HUES6 (cell line): Measurements from ENCODE around the gene IL37.

Experiments
- H3K27ac ChIP-seq: 2 replicates; pipeline ENCODE4 v1.7.0; 2013; ENCODE audit warnings: low read depth, mild to moderate bottlenecking, low read length, inconsistent platforms
- H3K27me3 ChIP-seq: 2 replicates; pipeline ENCODE4 v1.6.1; 2013; ENCODE audit warnings: low read length; ENCODE audit not compliant: control insufficient read depth, insufficient read depth
- H3K36me3 ChIP-seq: 2 replicates; pipeline ENCODE4 v1.6.1; 2013; ENCODE audit warnings: low read length; ENCODE audit not compliant: control insufficient read depth, insufficient read depth
- H3K4me1 ChIP-seq: 2 replicates; pipeline ENCODE4 v1.6.1; 2013; ENCODE audit warnings: low read length; ENCODE audit not compliant: control insufficient read depth, insufficient read depth
- H3K4me3 ChIP-seq: 2 replicates; pipeline ENCODE4 v1.5.1; 2013; ENCODE audit warnings: low read depth, low read length
- H3K9ac ChIP-seq: one replicate; pipeline ENCODE4 v1.6.1; 2013; ENCODE audit warnings: mild to moderate bottlenecking, low read length
- H3K9me3 ChIP-seq: 2 replicates; pipeline ENCODE4 v1.6.1; 2013; ENCODE audit warnings: low read depth, low read length; ENCODE audit not compliant: control insufficient read depth, insufficient read depth

Gene IL37

GRCh38 chr2:112959109-112959812 lies 48.3 kb downstream of the IL37 start:
- no peaks in the 10 kb centered on the region for H3K9me3 ChIP-seq
- no peak overlapping the region for H3K27ac ChIP-seq
- H3K27me3 ChIP-seq: 0 out of 2 replicates have a peak, but pooled peaks cover 5% of the 10 kb centered on the region
- H3K4me3 ChIP-seq: no peak overlapping the region
- peaks cover 3% of the 10 kb centered on the region; the same call in 1 of the 2 replicates for H3K4me1 ChIP-seq
- no peaks in the 10 kb centered on the region for H3K36me3 ChIP-seq
- H3K9ac ChIP-seq: no peak overlapping the region

- no peaks in the 10 kb centered on the region for H3K9me3 ChIP-seq
These were observed 49.4 kb downstream of the IL37 start for GRCh38 chr2:112960230-112960825.

GRCh38 chr2:112962308-112963175 lies 51.6 kb downstream of the IL37 start:
- Histone ChIP-seq H3K4me3 (no peak overlapping the region), H3K27me3 (no peaks in the 10 kb centered on the region), H3K27ac (no peak overlapping the region), H3K36me3 (no peaks in the 10 kb centered on the region), H3K9ac (no peak overlapping the region), H3K9me3 (no peaks in the 10 kb centered on the region), H3K4me1 (peaks cover 3% of the 10 kb centered on the region; the same call in 1 of the 2 replicates)

More at GRCh38 chr2:112960230-112960825, 49.4 kb downstream of the IL37 start:
- Histone ChIP-seq H3K27me3 (0 out of 2 replicates have a peak, but pooled peaks cover 5% of the 10 kb centered on the region), H3K27ac (no peak overlapping the region), H3K36me3 (no peaks in the 10 kb centered on the region), H3K4me1 (peaks cover 3% of the 10 kb centered on the region; the same call in 1 of the 2 replicates), H3K4me3 (no peak overlapping the region), H3K9ac (no peak overlapping the region)

- H3K36me3 ChIP-seq: no peaks in the 10 kb centered on the region
- H3K4me1 ChIP-seq: no peaks in the 10 kb centered on the region
- no peak overlapping the region for H3K4me3 ChIP-seq
- no peaks in the 10 kb centered on the region for H3K9me3 ChIP-seq
- H3K27ac ChIP-seq: no peak overlapping the region
- H3K9ac ChIP-seq: no peak overlapping the region
- peaks cover 10% of the 10 kb centered on the region for H3K27me3 ChIP-seq
These were observed 56.1 kb downstream of the IL37 start for GRCh38 chr2:112967023-112967422.
